K562 (cell line): Measurements from ENCODE around the gene FRA10AC1. TPM values are rescaled to one million over a fixed set of nuclear protein-coding genes. Genes with fewer than 3 reads are reported as not detected.

Experiments used
- ARID2 ChIP-seq: fragments of 450-650 bp; IDR thresholded peaks from 2 replicates; pipeline ENCODE4 v1.6.1; 2017; ENCODE audit warnings: antibody characterized with exemption, mild to moderate bottlenecking
- ARNT ChIP-seq, 2 experiments: fragments of 450-650 bp; IDR thresholded peaks; 2 replicates each; pipeline ENCODE4 v1.6.1; 2016; ENCODE audit warnings: mild to moderate bottlenecking in 1 of 2
- ATF7 ChIP-seq: fragments of 450-650 bp; IDR thresholded peaks from 2 replicates; pipeline ENCODE4 v1.7.1; 2014; ENCODE audit warnings: mild to moderate bottlenecking, moderate library complexity
- ELF1 ChIP-seq: fragments of 200-800 bp; sonication (Bioruptor generic); IDR thresholded peaks from 2 replicates; pipeline ENCODE4 v1.6.1; 2016; ENCODE audit warnings: missing genetic modification characterization, missing compliant biosample characterization
- EP300 ChIP-seq: IDR thresholded peaks from 2 replicates; pipeline ENCODE4 v1.6.1; 2012; ENCODE audit warnings: low read length, improper control_type of control experiment
- HCFC1 ChIP-seq: IDR thresholded peaks from 2 replicates; pipeline ENCODE4 v1.6.1; 2012; ENCODE audit warnings: low read depth, low read length, improper control_type of control experiment
- HDAC3 ChIP-seq: fragments of 450-650 bp; IDR thresholded peaks from 2 replicates; pipeline ENCODE4 v1.6.1; 2018; ENCODE audit warnings: borderline replicate concordance, mild to moderate bottlenecking, moderate library complexity; ENCODE audit not compliant: partially characterized antibody
- HDGF ChIP-seq: fragments of 450-650 bp; IDR thresholded peaks from 2 replicates; pipeline ENCODE4 v1.6.1; 2016
- MAFF ChIP-seq: IDR thresholded peaks from 2 replicates; pipeline ENCODE4 v1.6.1; 2012; ENCODE audit warnings: low read length, improper control_type of control experiment
- MAFG ChIP-seq: fragments of 450-650 bp; conservative IDR thresholded peaks from 2 replicates; pipeline ENCODE4 v1.6.1; 2016; ENCODE audit warnings: missing genetic modification characterization, missing compliant biosample characterization
- MTA3 ChIP-seq: fragments of 450-650 bp; formaldehyde crosslinking; IDR thresholded peaks from 2 replicates; pipeline ENCODE4 v1.6.1; 2017; ENCODE audit warnings: mild to moderate bottlenecking, borderline replicate concordance
- NFXL1 ChIP-seq: fragments of 450-650 bp; formaldehyde crosslinking; IDR thresholded peaks from 2 replicates; pipeline ENCODE4 v1.4.0; 2021; ENCODE audit warnings: mild to moderate bottlenecking
- SAFB ChIP-seq: fragments of 200-400 bp; formaldehyde crosslinking; IDR thresholded peaks from 2 replicates; pipeline ENCODE4 v1.6.1; 2017; ENCODE audit warnings: low read depth, low read length, borderline replicate concordance
- SLC30A9 ChIP-seq: fragments of 250-450 bp; sonication (Bioruptor Pico); IDR thresholded peaks from 2 replicates; pipeline ENCODE4 v1.8.0; 2022; ENCODE audit warnings: mild to moderate bottlenecking, moderate library complexity
- SMARCE1 ChIP-seq: fragments of 450-650 bp; IDR thresholded peaks from 2 replicates; pipeline ENCODE4 v1.7.1; 2016; ENCODE audit warnings: mild to moderate bottlenecking
- TAF1 ChIP-seq: IDR thresholded peaks from 2 replicates; pipeline ENCODE4 v1.6.1; 2011; ENCODE audit warnings: mild to moderate bottlenecking, low read length, moderate library complexity; ENCODE audit not compliant: insufficient read depth, control insufficient read depth, severe bottlenecking; ENCODE audit errors: extremely low read depth
- THRAP3 ChIP-seq: fragments of 450-650 bp; IDR thresholded peaks from 2 replicates; pipeline ENCODE4 v1.6.1; 2016; ENCODE audit warnings: mild to moderate bottlenecking, inconsistent platforms, borderline replicate concordance
- YY1 ChIP-seq, 3 experiments: IDR thresholded peaks; 2 replicates each; pipeline ENCODE4 v1.6.1; 2011; ENCODE audit warnings: low read length in 2 of 3, mild to moderate bottlenecking in 2 of 3, moderate library complexity in 2 of 3, borderline replicate concordance in 1 of 3, control low read depth in 1 of 3, low read depth in 1 of 3; ENCODE audit not compliant: insufficient read depth in 3 of 3, insufficient replicate concordance in 2 of 3, control insufficient read depth in 1 of 3, insufficient read length in 1 of 3; ENCODE audit errors: extremely low read depth in 1 of 3
- ZNF175 ChIP-seq: fragments of 200-800 bp; sonication (Bioruptor generic); IDR thresholded peaks from 2 replicates; pipeline ENCODE4 v1.6.1; 2016; ENCODE audit warnings: low read depth, mild to moderate bottlenecking, missing genetic modification characterization, missing compliant biosample characterization
- ZNF197 ChIP-seq: fragments of 200-800 bp; sonication (Bioruptor generic); IDR thresholded peaks from 2 replicates; pipeline ENCODE4 v1.6.1; 2016; ENCODE audit warnings: low read depth, missing genetic modification characterization, missing compliant biosample characterization
- ZNF586 ChIP-seq: fragments of 450-650 bp; formaldehyde crosslinking; conservative IDR thresholded peaks from 2 replicates; pipeline ENCODE4 v1.4.0; 2020; ENCODE audit warnings: mild to moderate bottlenecking, moderate library complexity
- ZNF644 ChIP-seq: fragments of 200-800 bp; sonication (Bioruptor generic); IDR thresholded peaks from 2 replicates; pipeline ENCODE4 v1.6.1; 2016; ENCODE audit warnings: low read depth, missing genetic modification characterization, missing compliant biosample characterization
- polyA plus RNA-seq, 8 experiments: library from polyadenylated mRNA; depleted of rRNA in 4 of 8; stranded (reverse) in 5 of 8; unstranded in 3 of 8; fragments of >200 nt; fragmentation: Nextera tagmentation in 2 of 8; fragmentation: Illumina TruSeq in 1 of 8; extraction: Ambion mirVana in 2 of 8; extraction: Trizol in 1 of 8; gene quantifications; 2 replicates each; pipeline versions ENCODE4 v1.2.1 to v1.2.3, GENCODE V29; 2011 to 2014; ENCODE audit warnings: inconsistent platforms in 1 of 8, missing spikeins in 1 of 8
- total RNA-seq, 7 experiments: library from RNA; depleted of rRNA in 6 of 7; stranded (reverse); fragments of >200 nt in 6 of 7; fragmentation: Illumina TruSeq in 2 of 7; extraction: Trizol in 2 of 7; gene quantifications; 2 replicates each; pipeline versions ENCODE4 v1.2.1 to v1.2.3, GENCODE V29; 2011 to 2021; ENCODE audit warnings: low replicate concordance in 1 of 7
- TF ChIP-seq, protein P1 (sequence below): sonication (generic); formaldehyde crosslinking; IDR thresholded peaks from 2 replicates; pipeline ENCODE4 v1.8.1; 2023; ENCODE audit warnings: mild to moderate bottlenecking, missing genetic modification reagents
- TF ChIP-seq, protein P2 (sequence below): fragments of 250-450 bp; sonication (Bioruptor Pico); IDR thresholded peaks from 2 replicates; pipeline ENCODE4 v1.9.0; 2021; ENCODE audit warnings: mild to moderate bottlenecking, inconsistent platforms
- TF ChIP-seq, protein P3 (sequence below): sonication (generic); formaldehyde crosslinking; IDR thresholded peaks from 2 replicates; pipeline ENCODE4 v1.5.0; 2020; ENCODE audit warnings: missing genetic modification reagents

Gene FRA10AC1
- total and polyA plus RNA-seq, 9 of the 15 experiments (the other 6 are each of a cell fraction or from before 2014, with no cell fraction given) = 4.4 to 11.8 (median 8.0) TPM

- TF ChIP-seq NFXL1 (CRISPR knock-in tag) = no peak
- TF ChIP-seq SMARCE1 = peak; percentile 46
- TF ChIP-seq YY1 (IDR thresholded peaks at IDR 0.05; ENCODE audit: borderline replicate concordance in 1 of 3, control insufficient read depth in 1 of 3, extremely low read depth in 1 of 3, insufficient read depth in 3 of 3, insufficient read length in 1 of 3, insufficient replicate concordance in 2 of 3, low read depth in 1 of 3, low read length in 2 of 3) = peak in 2 of 3 experiments; percentile 52 to 72
- TF ChIP-seq SLC30A9 (CRISPR knock-in tag) = no peak
- no peak for TF ChIP-seq HDGF
- TF ChIP-seq ZNF197 (CRISPR knock-in tag) = peak; percentile 44; the same call in 1 of the 2 replicates
- TF ChIP-seq, protein P1, sequence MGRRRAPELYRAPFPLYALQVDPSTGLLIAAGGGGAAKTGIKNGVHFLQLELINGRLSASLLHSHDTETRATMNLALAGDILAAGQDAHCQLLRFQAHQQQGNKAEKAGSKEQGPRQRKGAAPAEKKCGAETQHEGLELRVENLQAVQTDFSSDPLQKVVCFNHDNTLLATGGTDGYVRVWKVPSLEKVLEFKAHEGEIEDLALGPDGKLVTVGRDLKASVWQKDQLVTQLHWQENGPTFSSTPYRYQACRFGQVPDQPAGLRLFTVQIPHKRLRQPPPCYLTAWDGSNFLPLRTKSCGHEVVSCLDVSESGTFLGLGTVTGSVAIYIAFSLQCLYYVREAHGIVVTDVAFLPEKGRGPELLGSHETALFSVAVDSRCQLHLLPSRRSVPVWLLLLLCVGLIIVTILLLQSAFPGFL (CRISPR knock-in tag) = no peak
- 0 out of 2 replicates have a peak, but pooled peaks have one; percentile 57 for TF ChIP-seq ZNF644
- no peak; a peak in 1 of 4 replicates for TF ChIP-seq ARNT (IDR thresholded peaks at IDR 0.05)
- TF ChIP-seq ATF7 = peak; percentile 59
- no peak for TF ChIP-seq SAFB
- TF ChIP-seq MAFG (tag) = no peak
- TF ChIP-seq EP300 = peak; percentile 45; the same call in 1 of the 2 replicates
- TF ChIP-seq TAF1 = peak; percentile 80
- TF ChIP-seq MTA3 = peak; percentile 98
- TF ChIP-seq, protein P2, sequence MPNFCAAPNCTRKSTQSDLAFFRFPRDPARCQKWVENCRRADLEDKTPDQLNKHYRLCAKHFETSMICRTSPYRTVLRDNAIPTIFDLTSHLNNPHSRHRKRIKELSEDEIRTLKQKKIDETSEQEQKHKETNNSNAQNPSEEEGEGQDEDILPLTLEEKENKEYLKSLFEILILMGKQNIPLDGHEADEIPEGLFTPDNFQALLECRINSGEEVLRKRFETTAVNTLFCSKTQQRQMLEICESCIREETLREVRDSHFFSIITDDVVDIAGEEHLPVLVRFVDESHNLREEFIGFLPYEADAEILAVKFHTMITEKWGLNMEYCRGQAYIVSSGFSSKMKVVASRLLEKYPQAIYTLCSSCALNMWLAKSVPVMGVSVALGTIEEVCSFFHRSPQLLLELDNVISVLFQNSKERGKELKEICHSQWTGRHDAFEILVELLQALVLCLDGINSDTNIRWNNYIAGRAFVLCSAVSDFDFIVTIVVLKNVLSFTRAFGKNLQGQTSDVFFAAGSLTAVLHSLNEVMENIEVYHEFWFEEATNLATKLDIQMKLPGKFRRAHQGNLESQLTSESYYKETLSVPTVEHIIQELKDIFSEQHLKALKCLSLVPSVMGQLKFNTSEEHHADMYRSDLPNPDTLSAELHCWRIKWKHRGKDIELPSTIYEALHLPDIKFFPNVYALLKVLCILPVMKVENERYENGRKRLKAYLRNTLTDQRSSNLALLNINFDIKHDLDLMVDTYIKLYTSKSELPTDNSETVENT (CRISPR knock-in tag) = no peak
- TF ChIP-seq HCFC1 = peak; percentile 83
- TF ChIP-seq ZNF586 (CRISPR knock-in tag) = no peak
- no peak for TF ChIP-seq MAFF
- peak; percentile 48; the same call in 1 of the 2 replicates for TF ChIP-seq ARID2
- TF ChIP-seq, protein P3, sequence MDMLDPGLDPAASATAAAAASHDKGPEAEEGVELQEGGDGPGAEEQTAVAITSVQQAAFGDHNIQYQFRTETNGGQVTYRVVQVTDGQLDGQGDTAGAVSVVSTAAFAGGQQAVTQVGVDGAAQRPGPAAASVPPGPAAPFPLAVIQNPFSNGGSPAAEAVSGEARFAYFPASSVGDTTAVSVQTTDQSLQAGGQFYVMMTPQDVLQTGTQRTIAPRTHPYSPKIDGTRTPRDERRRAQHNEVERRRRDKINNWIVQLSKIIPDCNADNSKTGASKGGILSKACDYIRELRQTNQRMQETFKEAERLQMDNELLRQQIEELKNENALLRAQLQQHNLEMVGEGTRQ (CRISPR knock-in tag) = peak; percentile 65
- TF ChIP-seq ZNF175 (CRISPR knock-in tag) = no peak
- TF ChIP-seq HDAC3 = no peak
- TF ChIP-seq THRAP3 = no peak
- peak; percentile 59; the same call in 1 of the 2 replicates for TF ChIP-seq ELF1
These were observed at the start of gene FRA10AC1 (continued) for GRCh38 chr10:93702210-93703001.
